Body of pancreas (tissue), 4 donors: ENCODE data around the gene MOK.

Experiments used
- POLR2A ChIP-seq, 3 donors: fragments of 450-650 bp; IDR thresholded peaks; one replicate each; pipeline ENCODE4 v1.6.1; 2016; ENCODE audit warnings: antibody characterized with exemption in 3 of 3, mild to moderate bottlenecking in 2 of 3
- TF ChIP-seq, protein P1 (sequence below), 7 experiments: fragments of 450-650 bp in 4 of 7; fragments of 200-600 bp in 3 of 7; sonication (generic) in 3 of 7; IDR thresholded peaks; one replicate each; pipeline ENCODE4 v1.5.1; 2016 to 2019; ENCODE audit warnings: antibody characterized with exemption in 7 of 7

GRCh38 chr14:102212845-102213244 is 92.1 kb downstream of the MOK start:
- TF ChIP-seq POLR2A (IDR thresholded peaks at IDR 0.05), result no peak
- TF ChIP-seq, protein P1, sequence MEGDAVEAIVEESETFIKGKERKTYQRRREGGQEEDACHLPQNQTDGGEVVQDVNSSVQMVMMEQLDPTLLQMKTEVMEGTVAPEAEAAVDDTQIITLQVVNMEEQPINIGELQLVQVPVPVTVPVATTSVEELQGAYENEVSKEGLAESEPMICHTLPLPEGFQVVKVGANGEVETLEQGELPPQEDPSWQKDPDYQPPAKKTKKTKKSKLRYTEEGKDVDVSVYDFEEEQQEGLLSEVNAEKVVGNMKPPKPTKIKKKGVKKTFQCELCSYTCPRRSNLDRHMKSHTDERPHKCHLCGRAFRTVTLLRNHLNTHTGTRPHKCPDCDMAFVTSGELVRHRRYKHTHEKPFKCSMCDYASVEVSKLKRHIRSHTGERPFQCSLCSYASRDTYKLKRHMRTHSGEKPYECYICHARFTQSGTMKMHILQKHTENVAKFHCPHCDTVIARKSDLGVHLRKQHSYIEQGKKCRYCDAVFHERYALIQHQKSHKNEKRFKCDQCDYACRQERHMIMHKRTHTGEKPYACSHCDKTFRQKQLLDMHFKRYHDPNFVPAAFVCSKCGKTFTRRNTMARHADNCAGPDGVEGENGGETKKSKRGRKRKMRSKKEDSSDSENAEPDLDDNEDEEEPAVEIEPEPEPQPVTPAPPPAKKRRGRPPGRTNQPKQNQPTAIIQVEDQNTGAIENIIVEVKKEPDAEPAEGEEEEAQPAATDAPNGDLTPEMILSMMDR (IDR thresholded peaks at IDR 0.05), result no peak
